Activated naive CD8-positive, alpha-beta T cell treated with anti-CD3 and anti-CD28 coated beads for 36 hours (primary cell): ENCODE results near the gene ZCRB1. TPM values are rescaled to one million over a fixed set of nuclear protein-coding genes. Genes with fewer than 3 reads are reported as not detected.
"Not testable (repeated sequence)": the region's sequence is repeated elsewhere in the genome, so short reads cannot be mapped to it uniquely, and the experiment has no call there.

Experiments
- DNase-seq: peaks from one replicate; pipeline ENCODE4 v3.0.0; 2021
- H3K27ac Mint-ChIP-seq: one replicate; pipeline ENCODE4 v1.8.0; 2022; ENCODE audit warnings: mild to moderate bottlenecking, moderate library complexity, mixed read lengths
- H3K27me3 Mint-ChIP-seq: one replicate; pipeline ENCODE4 v1.8.0; 2022; ENCODE audit warnings: mild to moderate bottlenecking, mixed read lengths
- H3K36me3 Mint-ChIP-seq: one replicate; pipeline ENCODE4 v1.8.0; 2021; ENCODE audit warnings: mild to moderate bottlenecking, mixed read lengths
- H3K4me1 Mint-ChIP-seq: one replicate; pipeline ENCODE4 v1.8.0; 2021; ENCODE audit warnings: mixed read lengths
- H3K4me3 Mint-ChIP-seq: one replicate; pipeline ENCODE4 v1.8.0; 2022; ENCODE audit warnings: mild to moderate bottlenecking, moderate library complexity, mixed read lengths
- H3K9me3 Mint-ChIP-seq: one replicate; pipeline ENCODE4 v1.8.0; 2022; ENCODE audit warnings: mixed read lengths
- total RNA-seq, 2 experiments: library from RNA; stranded (reverse); gene quantifications; one replicate each; pipeline ENCODE4 v1.2.3, GENCODE V29; 2021

Gene ZCRB1
- total RNA-seq = 10 to 100 TPM; 74.2 to 78.3 TPM

GRCh38 chr12:42325653-42326474 is at the start of gene ZCRB1, which contains the start of gene PPHLN1:
Gene ZCRB1, minus strand, starts transcription at chr12:42326094. Its CDS starts 1,992 bp downstream, at chr12:42324102.
Gene PPHLN1, plus strand, starts transcription at chr12:42326167. Its CDS starts 9,736 bp downstream, at chr12:42335903.
- H3K4me1 Mint-ChIP-seq = peaks cover 33% of the 10 kb centered on the region
- DNase-seq = peak; percentile 83
- peak within 1 kb of the TSS; percentile 95 for H3K4me3 Mint-ChIP-seq
- no peaks in the 10 kb centered on the region for H3K27me3 Mint-ChIP-seq
- peak within 1 kb of the TSS; percentile 94 for H3K27ac Mint-ChIP-seq
- H3K36me3 Mint-ChIP-seq = peaks cover 15% of the 10 kb centered on the region
- no peaks in the 10 kb centered on the region for H3K9me3 Mint-ChIP-seq

DNA sequence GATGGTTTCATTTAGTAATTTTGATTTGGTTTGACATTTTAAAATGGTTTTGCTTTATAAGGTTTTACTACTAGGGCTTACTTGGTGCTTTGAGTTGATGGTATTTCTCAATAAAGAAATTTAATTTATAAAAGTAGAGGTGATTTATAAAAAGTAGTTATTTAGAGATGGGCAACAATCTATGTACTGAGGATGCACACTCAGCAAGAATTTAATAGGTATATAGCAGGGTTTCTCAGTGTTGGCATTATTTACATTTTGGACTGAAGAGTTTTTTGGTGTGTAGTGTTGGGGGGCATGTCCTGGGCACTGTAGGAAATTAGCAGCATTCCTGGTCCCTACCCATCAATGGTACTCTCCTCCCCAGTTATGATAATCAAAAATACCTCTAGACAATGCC is 47.8 kb upstream of the ZCRB1 start:
- no peak for DNase-seq
- no peak overlapping the region for H3K27ac Mint-ChIP-seq
- peaks cover 6% of the 10 kb centered on the region for H3K4me1 Mint-ChIP-seq
- H3K4me3 Mint-ChIP-seq = no peak overlapping the region
- H3K27me3 Mint-ChIP-seq = no peaks in the 10 kb centered on the region
- H3K9me3 Mint-ChIP-seq = no peaks in the 10 kb centered on the region
- peaks cover 8% of the 10 kb centered on the region for H3K36me3 Mint-ChIP-seq

GRCh38 chr12:42372154-42372791 is 46.4 kb upstream of the ZCRB1 start:
- Mint-ChIP-seq H3K4me3 (no peak overlapping the region), H3K36me3 (peaks cover 8% of the 10 kb centered on the region), H3K27ac (no peak overlapping the region)

GRCh38 chr12:42370013-42370412 is 44.1 kb upstream of the ZCRB1 start:
- Mint-ChIP-seq H3K27me3 (no peaks in the 10 kb centered on the region), H3K4me1 (peaks cover 6% of the 10 kb centered on the region), H3K4me3 (no peak overlapping the region), H3K9me3 (no peaks in the 10 kb centered on the region), H3K27ac (no peak overlapping the region), H3K36me3 (peaks cover 3% of the 10 kb centered on the region)
- DNase-seq = no peak

More at GRCh38 chr12:42372154-42372791, 46.4 kb upstream of the ZCRB1 start:
- peak; percentile 7 for DNase-seq
- peaks cover 2% of the 10 kb centered on the region for H3K4me1 Mint-ChIP-seq
- H3K9me3 Mint-ChIP-seq = no peaks in the 10 kb centered on the region
- H3K27me3 Mint-ChIP-seq = no peaks in the 10 kb centered on the region

DNA sequence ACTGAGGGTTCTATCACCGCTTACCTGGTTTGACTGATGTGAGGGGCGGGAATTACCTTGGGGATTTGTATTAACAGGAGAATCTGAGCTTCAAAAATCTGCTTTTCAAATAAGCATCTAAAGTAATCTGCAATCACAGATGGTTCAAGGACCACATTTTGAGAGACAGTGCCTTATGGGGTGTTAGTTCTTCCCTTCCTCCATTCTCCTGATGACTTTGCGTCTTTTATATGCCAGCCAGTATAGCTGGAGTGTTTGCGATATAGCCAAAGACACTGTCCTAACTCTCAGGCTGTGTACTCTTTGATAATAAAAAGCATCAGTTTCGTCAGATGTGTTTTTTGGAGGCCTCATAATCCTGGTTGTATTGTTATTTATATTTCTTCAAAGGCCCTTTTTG is 39.6 kb upstream of the ZCRB1 start:
- Mint-ChIP-seq H3K27me3 (no peaks in the 10 kb centered on the region), H3K4me1 (peaks cover 33% of the 10 kb centered on the region), H3K9me3 (peaks cover 2% of the 10 kb centered on the region), H3K4me3 (no peak overlapping the region), H3K27ac (no peak overlapping the region), H3K36me3 (peaks cover 20% of the 10 kb centered on the region)
- no peak for DNase-seq

- Mint-ChIP-seq H3K36me3 (peaks cover 25% of the 10 kb centered on the region), H3K27me3 (no peaks in the 10 kb centered on the region), H3K27ac (no peak overlapping the region), H3K9me3 (peaks cover 2% of the 10 kb centered on the region), H3K4me3 (no peak overlapping the region), H3K4me1 (peaks cover 38% of the 10 kb centered on the region)
- DNase-seq = no peak
These were observed 38.8 kb upstream of the ZCRB1 start for GRCh38 chr12:42364692-42365091.

DNA sequence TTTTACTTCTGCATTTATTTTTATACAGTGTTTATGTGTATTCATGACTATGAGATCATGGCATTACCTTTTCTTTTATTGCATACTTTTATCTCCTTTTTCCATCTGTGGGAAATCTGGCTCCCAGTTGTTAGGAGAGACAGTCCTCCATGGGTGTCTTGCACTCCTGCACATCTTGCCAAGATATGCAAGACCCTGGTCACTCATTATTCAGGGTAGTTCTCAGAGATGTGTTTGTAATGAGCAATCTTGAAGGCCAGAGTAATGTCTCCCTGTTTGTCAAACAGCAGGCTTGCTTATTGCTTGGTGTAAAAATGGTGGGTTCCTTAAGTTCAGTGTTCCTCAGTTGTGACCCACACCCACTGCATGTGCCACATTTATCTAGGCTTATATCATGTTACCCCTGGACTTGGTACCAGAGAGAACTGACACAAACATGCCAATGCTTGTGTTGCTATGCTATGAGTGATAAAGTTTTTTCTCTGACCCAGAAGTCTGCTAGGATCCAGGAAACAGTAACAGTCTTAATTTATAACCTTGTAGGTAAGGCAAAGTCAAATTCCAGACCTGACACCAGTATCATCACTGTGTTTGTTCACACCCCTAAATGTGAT is 36.9 kb upstream of the ZCRB1 start:
- H3K27me3 Mint-ChIP-seq = no peaks in the 10 kb centered on the region
- no peak overlapping the region for H3K4me3 Mint-ChIP-seq
- H3K27ac Mint-ChIP-seq = no peak overlapping the region
- DNase-seq = no peak
- peaks cover 31% of the 10 kb centered on the region for H3K36me3 Mint-ChIP-seq
- peaks cover 2% of the 10 kb centered on the region for H3K9me3 Mint-ChIP-seq
- peaks cover 43% of the 10 kb centered on the region for H3K4me1 Mint-ChIP-seq

- Mint-ChIP-seq H3K27ac (peak overlapping the region; percentile 4), H3K4me3 (no peak overlapping the region), H3K9me3 (peaks cover 2% of the 10 kb centered on the region), H3K4me1 (peaks cover 43% of the 10 kb centered on the region), H3K27me3 (no peaks in the 10 kb centered on the region), H3K36me3 (peaks cover 32% of the 10 kb centered on the region)
- no peak for DNase-seq
These were observed 36.2 kb upstream of the ZCRB1 start for GRCh38 chr12:42361909-42362646.

DNA sequence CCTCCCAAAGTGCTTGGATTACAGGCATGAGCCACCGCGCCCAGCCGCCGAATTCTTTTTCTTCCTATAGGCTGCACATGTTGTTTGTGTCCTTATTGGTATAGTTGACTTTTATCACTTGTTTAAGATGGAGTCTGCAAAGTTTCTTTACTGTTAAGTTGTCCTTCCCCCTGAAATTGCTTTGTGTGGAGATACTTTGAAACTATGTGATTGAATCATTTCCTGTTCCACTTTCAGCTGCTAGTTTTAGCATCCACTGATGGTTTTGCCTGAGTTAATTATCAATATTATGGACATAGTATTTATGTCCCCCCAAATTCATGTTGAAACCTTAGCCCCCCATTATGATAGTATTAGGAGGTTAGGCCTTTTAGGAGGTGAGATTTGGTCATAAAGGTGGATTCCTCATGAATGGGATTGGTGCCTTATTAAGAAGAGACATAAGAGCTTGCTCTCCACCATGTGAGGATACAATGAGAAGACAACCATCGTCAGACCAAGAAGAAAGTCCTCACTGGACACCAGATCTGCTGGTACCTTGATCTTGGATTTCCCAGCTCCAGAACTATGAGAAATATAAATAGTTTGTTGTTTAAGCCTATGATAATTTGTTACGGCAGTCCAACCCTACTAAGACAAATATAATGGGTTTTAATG is 35.0 kb upstream of the ZCRB1 start:
- peaks cover 2% of the 10 kb centered on the region for H3K9me3 Mint-ChIP-seq
- no peaks in the 10 kb centered on the region for H3K27me3 Mint-ChIP-seq
- peak overlapping the region; percentile 84 for H3K27ac Mint-ChIP-seq
- H3K36me3 Mint-ChIP-seq = peaks cover 32% of the 10 kb centered on the region
- no peak for DNase-seq
- H3K4me3 Mint-ChIP-seq = peak overlapping the region; percentile 14
- peaks cover 43% of the 10 kb centered on the region for H3K4me1 Mint-ChIP-seq

DNA sequence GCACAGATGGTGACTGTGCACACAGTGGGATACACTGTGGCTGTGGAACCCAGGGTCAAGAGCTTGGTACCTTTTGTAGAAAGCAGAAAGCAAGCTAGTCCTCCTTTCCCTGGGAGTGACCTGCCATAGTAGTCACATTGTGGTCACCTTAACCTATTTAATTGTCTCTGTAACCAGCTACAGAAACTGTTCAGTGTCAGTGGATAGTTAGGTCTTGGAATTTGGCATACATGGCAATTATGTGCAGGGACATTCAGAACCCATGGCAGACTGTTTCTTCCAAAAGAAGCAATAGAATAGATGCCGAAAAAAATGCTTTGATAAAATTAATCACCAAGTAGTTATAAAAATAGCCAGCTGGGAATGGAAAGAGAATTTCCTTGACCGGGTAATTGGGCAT is 30.4 kb upstream of the ZCRB1 start:
- Mint-ChIP-seq H3K27ac (no peak overlapping the region), H3K36me3 (peaks cover 18% of the 10 kb centered on the region)

DNA sequence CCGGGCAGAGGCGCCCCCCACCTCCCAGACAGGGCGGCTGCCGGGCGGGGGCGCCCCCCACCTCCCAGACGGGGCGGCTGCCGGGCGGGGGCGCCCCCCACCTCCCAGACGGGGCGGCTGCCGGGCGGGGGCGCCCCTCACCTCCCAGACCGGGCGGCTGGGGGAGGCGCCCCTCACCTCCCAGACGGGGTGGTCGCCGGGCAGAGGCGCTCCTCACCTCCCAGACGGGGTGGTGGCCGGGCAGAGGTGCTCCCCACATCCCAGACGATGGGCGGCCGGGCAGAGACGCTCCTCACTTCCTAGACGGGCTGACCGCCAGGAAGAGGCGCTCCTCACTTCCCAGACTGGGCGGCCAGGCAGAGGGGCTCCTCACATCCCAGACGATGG is 24.1 kb upstream of the ZCRB1 start:
- not testable (repeated sequence) for DNase-seq, H3K4me3 Mint-ChIP-seq, H3K27ac Mint-ChIP-seq, H3K9me3 Mint-ChIP-seq, H3K27me3 Mint-ChIP-seq
- Mint-ChIP-seq H3K36me3 (peaks cover 14% of the 10 kb centered on the region), H3K4me1 (peaks cover 12% of the 10 kb centered on the region)

More for the DNA sequence above, 30.4 kb upstream of the ZCRB1 start:
- H3K4me3 Mint-ChIP-seq = no peak overlapping the region
- peaks cover 2% of the 10 kb centered on the region for H3K9me3 Mint-ChIP-seq
- DNase-seq = no peak
- H3K27me3 Mint-ChIP-seq = no peaks in the 10 kb centered on the region
- peaks cover 19% of the 10 kb centered on the region for H3K4me1 Mint-ChIP-seq

- H3K4me3 Mint-ChIP-seq, H3K27ac Mint-ChIP-seq, H3K27me3 Mint-ChIP-seq, H3K9me3 Mint-ChIP-seq, DNase-seq: not testable (repeated sequence)
- Mint-ChIP-seq H3K36me3 (peaks cover 14% of the 10 kb centered on the region), H3K4me1 (peaks cover 12% of the 10 kb centered on the region)
These were observed 23.5 kb upstream of the ZCRB1 start for GRCh38 chr12:42349119-42350020.

GRCh38 chr12:42346403-42347002 is 20.6 kb upstream of the ZCRB1 start:
- Mint-ChIP-seq H3K4me1 (peaks cover 25% of the 10 kb centered on the region), H3K27ac (no peak overlapping the region), H3K27me3 (no peaks in the 10 kb centered on the region), H3K4me3 (no peak overlapping the region), H3K36me3 (peaks cover 14% of the 10 kb centered on the region), H3K9me3 (no peaks in the 10 kb centered on the region)
- no peak for DNase-seq
